Thyroid gland (tissue), 4 donors: ENCODE results near the gene KPNA1. TPM values are rescaled to one million over a fixed set of nuclear protein-coding genes. Genes with fewer than 3 reads are reported as not detected.

Experiments used
- DNase-seq, 2 donors: peaks; one replicate each; pipeline ENCODE4 v3.0.0-alpha.2; 2019
- H3K27ac ChIP-seq, 3 donors: fragments of 200-600 bp; sonication (generic); 1 replicate in 2 of 3; 2 replicates in 1 of 3; pipeline ENCODE4 v1.5.1; 2016 to 2019; ENCODE audit warnings: mild to moderate bottlenecking in 1 of 3, moderate library complexity in 1 of 3
- H3K27me3 ChIP-seq: fragments of 200-600 bp; sonication (generic); one replicate; pipeline ENCODE4 v1.5.1; 2019
- H3K36me3 ChIP-seq, 2 donors: fragments of 200-600 bp; sonication (generic); one replicate each; pipeline ENCODE4 v1.5.1; 2016 to 2019
- H3K4me1 ChIP-seq, 2 donors: fragments of 200-600 bp; sonication (generic); one replicate each; pipeline ENCODE4 v1.5.1; 2017 to 2019
- H3K4me3 ChIP-seq, 3 donors: fragments of 200-600 bp; sonication (generic); replicated peaks in 1 of 3; 1 replicate in 2 of 3; 2 replicates in 1 of 3; pipeline ENCODE4 v1.5.1; 2016; ENCODE audit warnings: mild to moderate bottlenecking in 1 of 3
- H3K9me3 ChIP-seq: fragments of 200-600 bp; sonication (generic); one replicate; pipeline ENCODE4 v1.5.1; 2017
- POLR2A ChIP-seq, 2 donors: fragments of 450-650 bp; IDR thresholded peaks; one replicate each; pipeline ENCODE4 v1.6.1; 2017; ENCODE audit warnings: antibody characterized with exemption in 2 of 2, mild to moderate bottlenecking in 2 of 2, moderate library complexity in 1 of 2
- WGBS, 2 donors: methylation state at CpG; one replicate each; pipeline ENCODE4 v1.1.5; 2017; 5-methylcytosine and 5-hydroxymethylcytosine counted together
- intact Hi-C: fragments of 100-400 bp; cut with DNase I; formaldehyde crosslinking; loops from one replicate; pipeline ENCODE4 v1.15.1; 2023
- total RNA-seq, 4 donors: library from RNA; depleted of rRNA; stranded (reverse); fragments of >200 nt; gene quantifications; one replicate each; pipeline ENCODE4 v1.2.3, GENCODE V29; 2016
- TF ChIP-seq, protein P1 (sequence below), 6 experiments: fragments of 200-600 bp in 3 of 6; fragments of 450-650 bp in 3 of 6; sonication (generic) in 3 of 6; IDR thresholded peaks; one replicate each; pipeline ENCODE4 v1.5.1; 2016 to 2019; ENCODE audit warnings: antibody characterized with exemption in 6 of 6, mild to moderate bottlenecking in 2 of 6, inconsistent platforms in 1 of 6, moderate library complexity in 1 of 6

KPNA1 gene
- total RNA-seq, 4 donors from 2014 or later = 33.8 to 61.8 (median 40.9) TPM

DNA sequence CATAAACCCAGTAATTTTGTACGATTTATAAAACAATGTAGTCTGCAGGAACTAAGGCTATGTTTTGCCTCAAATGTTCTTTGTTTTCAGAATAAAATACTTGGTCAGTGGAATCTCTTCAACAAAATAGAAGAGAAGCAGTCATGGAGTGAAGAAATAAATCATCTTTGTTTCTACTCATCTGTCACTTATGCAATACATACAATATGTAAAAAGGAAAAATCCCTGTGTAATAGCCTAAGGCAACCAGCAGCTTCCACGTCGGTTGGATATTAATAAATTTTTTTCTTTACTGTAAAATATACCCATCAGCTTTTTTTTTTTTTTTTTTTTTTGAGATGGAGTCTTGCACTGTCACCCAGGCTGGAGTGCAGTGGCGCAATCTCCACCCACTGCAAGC lies 93.6 kb downstream of the KPNA1 start:
- no peak for TF ChIP-seq POLR2A (IDR thresholded peaks at IDR 0.05)
- TF ChIP-seq, protein P1, sequence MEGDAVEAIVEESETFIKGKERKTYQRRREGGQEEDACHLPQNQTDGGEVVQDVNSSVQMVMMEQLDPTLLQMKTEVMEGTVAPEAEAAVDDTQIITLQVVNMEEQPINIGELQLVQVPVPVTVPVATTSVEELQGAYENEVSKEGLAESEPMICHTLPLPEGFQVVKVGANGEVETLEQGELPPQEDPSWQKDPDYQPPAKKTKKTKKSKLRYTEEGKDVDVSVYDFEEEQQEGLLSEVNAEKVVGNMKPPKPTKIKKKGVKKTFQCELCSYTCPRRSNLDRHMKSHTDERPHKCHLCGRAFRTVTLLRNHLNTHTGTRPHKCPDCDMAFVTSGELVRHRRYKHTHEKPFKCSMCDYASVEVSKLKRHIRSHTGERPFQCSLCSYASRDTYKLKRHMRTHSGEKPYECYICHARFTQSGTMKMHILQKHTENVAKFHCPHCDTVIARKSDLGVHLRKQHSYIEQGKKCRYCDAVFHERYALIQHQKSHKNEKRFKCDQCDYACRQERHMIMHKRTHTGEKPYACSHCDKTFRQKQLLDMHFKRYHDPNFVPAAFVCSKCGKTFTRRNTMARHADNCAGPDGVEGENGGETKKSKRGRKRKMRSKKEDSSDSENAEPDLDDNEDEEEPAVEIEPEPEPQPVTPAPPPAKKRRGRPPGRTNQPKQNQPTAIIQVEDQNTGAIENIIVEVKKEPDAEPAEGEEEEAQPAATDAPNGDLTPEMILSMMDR (IDR thresholded peaks at IDR 0.05) = no peak
- Histone ChIP-seq H3K9me3 (no peaks in the 10 kb centered on the region), H3K36me3 (peaks cover 12% of the 10 kb centered on the region in 2 donors), H3K27ac (no peak overlapping the region), H3K4me3 (no peak overlapping the region), H3K27me3 (no peaks in the 10 kb centered on the region), H3K4me1 (peaks cover 0 to 10% of the 10 kb centered on the region in 2 donors)
- no peak for DNase-seq
- 96 to 97% methylated on average over 4 of the region's 4 CpGs for WGBS, 2 donors
- intact Hi-C loops = no loop called here

DNA sequence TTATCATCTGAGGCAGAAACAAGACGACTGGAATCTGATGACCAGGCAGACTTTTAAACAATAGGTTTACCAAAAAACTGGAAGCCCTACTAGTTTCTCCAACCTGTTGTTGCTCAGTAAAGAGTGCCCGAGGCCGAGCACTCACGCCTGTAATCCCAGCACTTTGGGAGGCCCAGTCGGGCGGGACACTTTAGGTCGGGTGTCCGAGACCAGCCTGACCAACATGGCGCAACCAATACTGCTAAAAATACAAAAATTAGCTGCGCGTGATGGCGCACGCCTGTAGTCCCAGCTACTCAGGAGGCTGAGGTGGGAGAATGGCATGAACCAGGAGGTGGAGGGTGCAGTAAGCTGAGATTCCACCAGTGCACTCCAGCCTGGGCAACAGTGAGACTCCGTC lies 97.8 kb downstream of the KPNA1 start:
- 30 to 31% methylated on average over 14 of the region's 14 CpGs for WGBS, 2 donors
- Histone ChIP-seq H3K27ac (peak overlapping the region; percentile 74 to 92 (median 88)), H3K4me1 (peaks cover 11 to 21% of the 10 kb centered on the region in 2 donors), H3K9me3 (no peaks in the 10 kb centered on the region), H3K27me3 (no peaks in the 10 kb centered on the region), H3K4me3 (peak overlapping the region; percentile 6 to 69 (median 63)), H3K36me3 (peaks cover 0 to 5% of the 10 kb centered on the region in 2 donors)
- intact Hi-C loops = loop anchor here (10.0 kb wide), 2 partner anchors 268 to 378 kb away; partner anchors contain the start of genes HSPBAP1, PARP14 and SLC49A4
- DNase-seq = peak; percentile 24 to 45
- TF ChIP-seq, protein P1 (IDR thresholded peaks at IDR 0.05) = no peak
- no peak for TF ChIP-seq POLR2A (IDR thresholded peaks at IDR 0.05)

DNA sequence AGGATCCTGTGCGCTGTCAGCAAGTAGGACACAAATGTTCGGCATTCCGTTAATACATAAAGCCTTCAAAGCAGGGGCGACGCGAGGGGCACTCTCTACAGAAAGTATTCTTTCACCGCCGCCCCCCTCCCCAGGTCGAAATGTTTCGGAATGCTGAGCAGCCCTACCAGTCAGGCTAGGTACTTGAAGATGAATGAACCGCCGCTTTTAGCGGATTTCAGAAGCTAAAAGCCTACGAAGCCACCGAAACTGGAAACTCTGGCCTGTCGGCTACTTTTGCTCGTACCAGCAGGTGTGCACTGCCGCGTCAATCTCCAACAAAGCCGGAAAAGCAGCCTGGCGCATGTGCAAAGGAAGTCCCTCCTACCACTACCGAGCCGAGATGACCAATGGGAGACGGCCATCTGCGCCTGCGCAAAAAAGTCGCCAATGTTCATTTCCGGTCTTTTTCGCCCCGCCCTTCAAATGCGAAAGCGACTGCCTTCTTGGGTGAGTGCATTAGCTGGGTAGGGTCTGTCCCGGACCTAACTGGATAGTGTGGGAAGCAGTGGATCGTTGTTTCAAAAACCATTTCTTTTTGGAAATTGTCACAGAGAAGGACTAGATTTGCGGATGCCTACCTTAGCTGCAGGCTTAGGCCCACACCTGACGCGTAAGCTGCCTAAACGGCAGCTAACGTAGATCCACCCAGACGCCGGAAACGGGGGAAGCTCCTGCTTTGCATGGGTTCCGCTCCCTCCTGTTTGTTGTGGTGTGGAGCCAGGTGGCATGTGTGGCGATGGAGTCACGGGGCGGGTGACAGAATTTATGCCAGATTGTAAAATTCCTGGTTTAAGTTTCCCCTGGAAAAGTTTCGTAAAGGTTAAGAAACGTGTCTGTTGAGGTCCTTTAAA lies 98.7 kb downstream of the KPNA1 start, which contains the start of gene WDR5B:
Gene WDR5B, minus strand, starts transcription at position 301 of the 893 bp plus-strand sequence. CDS start 534 bp downstream, outside the sequence.
- Histone ChIP-seq H3K27ac (peak within 1 kb of the TSS; percentile 80 to 92 (median 88)), H3K4me1 (peaks cover 11 to 21% of the 10 kb centered on the region in 2 donors), H3K4me3 (peak within 1 kb of the TSS; percentile 6 to 69 (median 63)), H3K27me3 (no peaks in the 10 kb centered on the region), H3K36me3 (no peaks in the 10 kb centered on the region), H3K9me3 (no peaks in the 10 kb centered on the region)
- DNase-seq = peak; percentile 96 to 98
- 0 to 1% methylated on average over 29 to 48 of the region's 48 CpGs for WGBS, 2 donors
- TF ChIP-seq POLR2A (IDR thresholded peaks at IDR 0.05) = peak; percentile 26 to 91
- TF ChIP-seq, protein P1 (IDR thresholded peaks at IDR 0.05) = peak in 2 of 6 experiments; percentile 23 to 29
- intact Hi-C loops = loop anchor here (10.0 kb wide), 2 partner anchors 269 to 379 kb away; partner anchors contain the start of genes HSPBAP1, PARP14 and SLC49A4

DNA sequence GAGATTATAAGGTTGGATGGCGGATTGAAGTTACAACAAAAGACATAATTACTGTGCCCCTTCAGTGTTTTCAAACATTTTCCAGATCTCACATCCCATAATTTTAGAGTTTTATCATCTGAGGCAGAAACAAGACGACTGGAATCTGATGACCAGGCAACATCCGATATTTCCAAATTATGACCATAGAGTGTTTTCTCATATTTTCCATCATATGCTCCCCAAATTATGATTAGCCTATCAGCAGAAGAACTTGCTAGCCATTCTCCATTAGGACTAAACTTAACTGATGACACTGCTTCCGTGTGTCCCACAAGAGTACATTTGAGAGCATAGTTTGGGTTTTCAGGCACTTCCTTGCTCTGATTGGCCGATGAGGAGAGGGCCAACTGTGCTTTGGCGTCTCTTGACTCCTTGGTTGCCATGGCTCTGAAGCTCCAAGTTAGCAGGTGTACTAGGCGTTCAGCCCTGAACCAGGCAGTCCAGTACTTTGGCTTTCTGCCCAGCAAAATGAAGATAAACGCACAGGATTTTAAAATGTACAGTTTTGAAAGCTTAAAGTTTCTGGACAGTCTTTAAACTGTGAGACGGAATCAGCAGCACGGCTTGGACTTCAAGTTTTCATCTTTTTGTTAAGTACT lies 99.5 kb downstream of the KPNA1 start:
- intact Hi-C loops = loop anchor here (10.0 kb wide), 2 partner anchors 270 to 380 kb away; partner anchors contain the start of genes HSPBAP1, PARP14 and SLC49A4
- peak overlapping the region in 2 of 3 donors; percentile 54 to 63 for H3K4me3 ChIP-seq

More for the DNA sequence above, 99.5 kb downstream of the KPNA1 start:
- 21 to 23% methylated on average over 10 of the region's 10 CpGs for WGBS, 2 donors
- H3K4me1 ChIP-seq = peaks cover 11 to 21% of the 10 kb centered on the region in 2 donors
- H3K36me3 ChIP-seq = peaks cover 0 to 5% of the 10 kb centered on the region in 2 donors
- TF ChIP-seq POLR2A (IDR thresholded peaks at IDR 0.05) = no peak
- TF ChIP-seq, protein P1 (IDR thresholded peaks at IDR 0.05) = no peak
- peak; percentile 64 to 69 for DNase-seq
- H3K9me3 ChIP-seq = no peaks in the 10 kb centered on the region
- no peaks in the 10 kb centered on the region for H3K27me3 ChIP-seq
- peak overlapping the region; percentile 80 to 92 (median 88) for H3K27ac ChIP-seq
